COLO668 (cell line): ENCODE data around the gene ETNK2.

Experiments used
- DNase-seq: peaks from one replicate; lab custom pipeline; 2025; ENCODE audit not compliant: unreplicated experiment; lab: John Stamatoyannopoulos, UW

Gene ETNK2

GRCh38 chr1:204151552-204152309 is at the start of gene ETNK2:
ETNK2 (minus strand) TSS chr1:204152044; CDS start chr1:204151852, 192 bp downstream.
- peak; percentile 68 for DNase-seq

GRCh38 chr1:204201348-204202040 is 49.6 kb upstream of the ETNK2 start:
- no peak for DNase-seq

- no peak for DNase-seq
Observed at GRCh38 chr1:204199579-204199978, 47.7 kb upstream of the ETNK2 start.

- no peak for DNase-seq
Observed at GRCh38 chr1:204198348-204199340, 46.8 kb upstream of the ETNK2 start.

- no peak for DNase-seq
Observed at GRCh38 chr1:204197068-204197467, 45.2 kb upstream of the ETNK2 start.

- no peak for DNase-seq
Observed at GRCh38 chr1:204196068-204196795, 44.4 kb upstream of the ETNK2 start, which contains the start of gene KISS1. KISS1 (minus strand) TSS chr1:204196491; CDS start chr1:204192876, 3,615 bp downstream.

GRCh38 chr1:204194771-204195170 is 42.9 kb upstream of the ETNK2 start:
- no peak for DNase-seq

- DNase-seq: no peak
Observed at GRCh38 chr1:204194080-204194479, 42.2 kb upstream of the ETNK2 start.

GRCh38 chr1:204192589-204193352 is 40.9 kb upstream of the ETNK2 start:
- DNase-seq: no peak

GRCh38 chr1:204192046-204192445 is 40.2 kb upstream of the ETNK2 start:
- no peak for DNase-seq

GRCh38 chr1:204191456-204191855 is 39.6 kb upstream of the ETNK2 start:
- DNase-seq: no peak

GRCh38 chr1:204190212-204191211 is 38.7 kb upstream of the ETNK2 start:
- peak; percentile 55 for DNase-seq

- DNase-seq: no peak
Observed at GRCh38 chr1:204188959-204189639, 37.3 kb upstream of the ETNK2 start.

- no peak for DNase-seq
Observed at GRCh38 chr1:204186597-204186996, 34.8 kb upstream of the ETNK2 start.

GRCh38 chr1:204181116-204181515 is 29.3 kb upstream of the ETNK2 start:
- no peak for DNase-seq

- peak; percentile 52 for DNase-seq
Observed at GRCh38 chr1:204180133-204180532, 28.3 kb upstream of the ETNK2 start.

GRCh38 chr1:204178487-204179281 is 26.8 kb upstream of the ETNK2 start:
- DNase-seq: no peak
